GM19452 (cell line): ENCODE results near the gene BTBD9.

ENCODE experiments used
- ATAC-seq: cut with Tn5 transposase; IDR thresholded peaks from one replicate; pipeline ENCODE4 v1.9.1; 2021; ENCODE audit not compliant: unreplicated experiment

The BTBD9 gene

GRCh38 chr6:38215225-38215624, 424.5 kb downstream of the BTBD9 start:
- ATAC-seq, result no peak

GRCh38 chr6:38214159-38214558, 425.6 kb downstream of the BTBD9 start:
- no peak for ATAC-seq

GRCh38 chr6:38213251-38213658, 426.5 kb downstream of the BTBD9 start:
- no peak for ATAC-seq

- ATAC-seq, result no peak
Measured at GRCh38 chr6:38212579-38212978, 427.1 kb downstream of the BTBD9 start.

GRCh38 chr6:38212116-38212515, 427.6 kb downstream of the BTBD9 start:
- no peak for ATAC-seq

GRCh38 chr6:38209371-38210260, 430.1 kb downstream of the BTBD9 start:
- ATAC-seq, result no peak

GRCh38 chr6:38208028-38208427, 431.7 kb downstream of the BTBD9 start:
- ATAC-seq, result no peak

- no peak for ATAC-seq
Measured at GRCh38 chr6:38207375-38207774, 432.4 kb downstream of the BTBD9 start.

- ATAC-seq, result no peak
Measured at GRCh38 chr6:38198219-38198618, 441.5 kb downstream of the BTBD9 start.

GRCh38 chr6:38195113-38195635, 444.6 kb downstream of the BTBD9 start:
- no peak for ATAC-seq

GRCh38 chr6:38194589-38194988, 445.1 kb downstream of the BTBD9 start:
- ATAC-seq, result no peak

- ATAC-seq, result no peak
Measured at GRCh38 chr6:38194282-38194572, 445.5 kb downstream of the BTBD9 start.

GRCh38 chr6:38193481-38194281, 446.0 kb downstream of the BTBD9 start:
- no peak for ATAC-seq

- no peak for ATAC-seq
Measured at GRCh38 chr6:38193051-38193450, 446.7 kb downstream of the BTBD9 start.

- no peak for ATAC-seq
Measured at GRCh38 chr6:38192487-38192886, 447.2 kb downstream of the BTBD9 start.

GRCh38 chr6:38192011-38192410, 447.7 kb downstream of the BTBD9 start:
- no peak for ATAC-seq

GRCh38 chr6:38191418-38191817, 448.3 kb downstream of the BTBD9 start:
- ATAC-seq, result no peak

GRCh38 chr6:38188677-38189335, 450.9 kb downstream of the BTBD9 start:
- ATAC-seq, result no peak

- ATAC-seq, result no peak
Measured at GRCh38 chr6:38187811-38188590, 451.7 kb downstream of the BTBD9 start.

GRCh38 chr6:38187325-38187724, 452.4 kb downstream of the BTBD9 start:
- ATAC-seq, result no peak

- no peak for ATAC-seq
Measured at GRCh38 chr6:38185752-38186151, 454.0 kb downstream of the BTBD9 start.
